Neuronal stem cell (in vitro differentiated cells): ENCODE measurements around the gene GJC3.

Experiments used
- DNase-seq: peaks from one replicate; pipeline ENCODE4 v3.0.0-alpha.2; 2013; ENCODE audit warnings: low spot score
- H2AFZ ChIP-seq: one replicate; pipeline ENCODE4 v1.6.1; 2013; ENCODE audit warnings: mild to moderate bottlenecking, low read length, inconsistent platforms
- H2AK5ac ChIP-seq: 2 replicates; pipeline ENCODE4 v1.6.1; 2013; ENCODE audit warnings: low read depth, mild to moderate bottlenecking, inconsistent platforms, low read length, moderate library complexity, mixed read lengths
- H2BK120ac ChIP-seq: 2 replicates; pipeline ENCODE4 v1.6.1; 2013; ENCODE audit warnings: low read depth, mild to moderate bottlenecking, inconsistent platforms, low read length, moderate library complexity, mixed read lengths
- H2BK12ac ChIP-seq: one replicate; pipeline ENCODE4 v1.6.1; 2013; ENCODE audit warnings: low read length, inconsistent platforms
- H2BK15ac ChIP-seq: 2 replicates; pipeline ENCODE4 v1.6.1; 2013; ENCODE audit warnings: mild to moderate bottlenecking, low read length, inconsistent platforms, mixed read lengths
- H2BK5ac ChIP-seq: one replicate; pipeline ENCODE4 v1.6.1; 2013; ENCODE audit warnings: inconsistent platforms, mild to moderate bottlenecking, low read length, moderate library complexity
- H3K14ac ChIP-seq: one replicate; pipeline ENCODE4 v1.6.1; 2013; ENCODE audit warnings: low read length, inconsistent platforms
- H3K18ac ChIP-seq: 2 replicates; pipeline ENCODE4 v1.6.1; 2013; ENCODE audit warnings: low read length, inconsistent platforms
- H3K23ac ChIP-seq: 2 replicates; pipeline ENCODE4 v1.6.1; 2013; ENCODE audit warnings: low read depth, mild to moderate bottlenecking, mixed read lengths, low read length, inconsistent platforms; ENCODE audit not compliant: poor library complexity
- H3K27ac ChIP-seq: replicated peaks from 3 replicates; pipeline ENCODE4 v1.5.1; 2013; ENCODE audit warnings: low read length, inconsistent platforms
- H3K27me3 ChIP-seq, 3 experiments: 2 replicates each; pipeline ENCODE4 v1.6.1; 2013; ENCODE audit warnings: low read length in 3 of 3, mild to moderate bottlenecking in 2 of 3, inconsistent platforms in 1 of 3, low read depth in 1 of 3, mixed read lengths in 1 of 3, moderate library complexity in 1 of 3; ENCODE audit not compliant: control insufficient read depth in 3 of 3, insufficient read depth in 3 of 3
- H3K36me3 ChIP-seq, 2 donors: replicated peaks in 1 of 2; 2 replicates each; pipeline ENCODE4 v1.6.1; 2013; ENCODE audit warnings: low read length in 2 of 2; ENCODE audit not compliant: control insufficient read depth in 2 of 2, insufficient read depth in 2 of 2
- H3K4ac ChIP-seq: 2 replicates; pipeline ENCODE4 v1.6.1; 2013; ENCODE audit warnings: inconsistent platforms, mild to moderate bottlenecking, low read length, moderate library complexity
- H3K4me1 ChIP-seq, 2 donors: 1 replicate in 1 of 2; 2 replicates in 1 of 2; pipeline ENCODE4 v1.6.1; 2013; ENCODE audit warnings: low read length in 2 of 2, low read depth in 1 of 2; ENCODE audit not compliant: control insufficient read depth in 2 of 2, insufficient read depth in 1 of 2
- H3K4me2 ChIP-seq: one replicate; pipeline ENCODE4 v1.6.1; 2013; ENCODE audit warnings: mild to moderate bottlenecking, low read length, inconsistent platforms; ENCODE audit not compliant: insufficient read depth, poor library complexity, severe bottlenecking
- H3K4me3 ChIP-seq, 2 donors: 2 replicates each; pipeline ENCODE4 v1.5.1; 2013; ENCODE audit warnings: low read length in 2 of 2, mild to moderate bottlenecking in 2 of 2, inconsistent platforms in 1 of 2, moderate library complexity in 1 of 2
- H3K79me1 ChIP-seq: one replicate; pipeline ENCODE4 v1.6.1; 2013; ENCODE audit warnings: low read depth, mild to moderate bottlenecking, inconsistent platforms, low read length, moderate library complexity
- H3K9ac ChIP-seq: one replicate; pipeline ENCODE4 v1.6.1; 2013; ENCODE audit warnings: mild to moderate bottlenecking, low read depth, low read length, inconsistent platforms; ENCODE audit not compliant: poor library complexity
- H3K9me3 ChIP-seq, 2 donors: replicated peaks in 1 of 2; 2 replicates each; pipeline versions ENCODE3 to v1.6.1; 2013; ENCODE audit warnings: low read length in 2 of 2, mild to moderate bottlenecking in 2 of 2, inconsistent platforms in 1 of 2, low read depth in 1 of 2, mixed read lengths in 1 of 2, moderate library complexity in 1 of 2; ENCODE audit not compliant: control insufficient read depth in 2 of 2, insufficient read depth in 1 of 2
- H4K8ac ChIP-seq: one replicate; pipeline ENCODE4 v1.6.1; 2013; ENCODE audit warnings: low read depth, mild to moderate bottlenecking, inconsistent platforms, low read length, moderate library complexity
- H4K91ac ChIP-seq: one replicate; pipeline ENCODE4 v1.6.1; 2013; ENCODE audit warnings: low read length, low read depth, mild to moderate bottlenecking, inconsistent platforms; ENCODE audit not compliant: poor library complexity
- WGBS, 2 donors: extraction: QIAGEN DNeasy Blood & Tissue Kit; methylation state at CpG; one replicate each; pipeline ENCODE4 v1.1.7; 2013; ENCODE audit warnings: missing lambda C conversion rate in 2 of 2, mixed read lengths in 1 of 2; ENCODE audit not compliant: insufficient read length in 2 of 2, insufficient replicate concordance in 1 of 2; ENCODE audit errors: extremely low coverage in 2 of 2; 5-methylcytosine and 5-hydroxymethylcytosine counted together

Gene GJC3

GRCh38 chr7:99918959-99919813 lies 10.2 kb downstream of the GJC3 start, which contains the start of gene TRIM4:
TRIM4 (minus strand) TSS chr7:99919530; CDS start chr7:99919401, 129 bp downstream.
- H2BK120ac ChIP-seq = no peak within 1 kb of the TSS
- no peak within 1 kb of the TSS for H4K8ac ChIP-seq
- no peaks in the 10 kb centered on the region for H3K36me3 ChIP-seq
- H3K4me1 ChIP-seq = no peaks in the 10 kb centered on the region
- peak within 1 kb of the TSS; percentile 53 for H3K18ac ChIP-seq
- peak; percentile 9 for DNase-seq
- no peak within 1 kb of the TSS for H2BK15ac ChIP-seq
- no peak within 1 kb of the TSS for H4K91ac ChIP-seq
- no CpG with 5 or more reads among the region's 81 CpGs for WGBS, 2 donors
- no peak within 1 kb of the TSS for H2BK5ac ChIP-seq
- peak within 1 kb of the TSS; percentile 92 for H3K23ac ChIP-seq
- peak within 1 kb of the TSS in 1 of 2 donors; percentile 82 for H3K4me3 ChIP-seq
- H2AFZ ChIP-seq = no peak within 1 kb of the TSS
- H3K4me2 ChIP-seq = no peak within 1 kb of the TSS
- peak within 1 kb of the TSS; percentile 33 for H3K9ac ChIP-seq
- H3K27me3 ChIP-seq = no peaks in the 10 kb centered on the region
- peak within 1 kb of the TSS; percentile 23 for H3K27ac ChIP-seq
- H3K14ac ChIP-seq = no peak within 1 kb of the TSS
- H3K9me3 ChIP-seq = peaks cover 3 to 5% of the 10 kb centered on the region in 2 donors
- H3K79me1 ChIP-seq = no peaks in the 10 kb centered on the region
- H3K4ac ChIP-seq = no peak within 1 kb of the TSS
- H2AK5ac ChIP-seq = peak within 1 kb of the TSS; percentile 38
- H2BK12ac ChIP-seq = no peak within 1 kb of the TSS

- H2BK5ac ChIP-seq = no peak overlapping the region
- H2AK5ac ChIP-seq = no peak overlapping the region
- no peak overlapping the region for H2BK15ac ChIP-seq
- H3K4ac ChIP-seq = no peak overlapping the region
- H4K8ac ChIP-seq = no peak overlapping the region
- H3K4me3 ChIP-seq = no peak overlapping the region
- H3K36me3 ChIP-seq = no peaks in the 10 kb centered on the region
- H3K9ac ChIP-seq = no peak overlapping the region
- H2BK120ac ChIP-seq = no peak overlapping the region
- no peak for DNase-seq
- H4K91ac ChIP-seq = no peak overlapping the region
- H3K18ac ChIP-seq = no peak overlapping the region
- H2BK12ac ChIP-seq = no peak overlapping the region
- H3K27me3 ChIP-seq = peaks cover 0 to 6% (median 0%) of the 10 kb centered on the region in 3 experiments
- H3K27ac ChIP-seq = no peak overlapping the region
- H3K4me1 ChIP-seq = no peaks in the 10 kb centered on the region
- H3K9me3 ChIP-seq = no peaks in the 10 kb centered on the region
- H3K4me2 ChIP-seq = no peak overlapping the region
- WGBS, 2 donors = no CpG with 5 or more reads among the region's 2 CpGs
- H2AFZ ChIP-seq = no peak overlapping the region
- no peaks in the 10 kb centered on the region for H3K79me1 ChIP-seq
- H3K23ac ChIP-seq = no peak overlapping the region
- no peak overlapping the region for H3K14ac ChIP-seq
Observed at GRCh38 chr7:99910976-99911375, 18.4 kb downstream of the GJC3 start.

GRCh38 chr7:99901581-99901980 lies 27.8 kb downstream of the GJC3 start:
- H3K27ac ChIP-seq = no peak overlapping the region
- H3K14ac ChIP-seq = no peak overlapping the region
- H3K9ac ChIP-seq = no peak overlapping the region
- no peak overlapping the region for H2BK120ac ChIP-seq
- H2BK15ac ChIP-seq = no peak overlapping the region
- H3K4me2 ChIP-seq = no peak overlapping the region
- no peak overlapping the region for H2AFZ ChIP-seq
- H3K36me3 ChIP-seq = no peaks in the 10 kb centered on the region
- no peak overlapping the region for H3K4ac ChIP-seq
- H3K4me3 ChIP-seq = no peak overlapping the region
- H3K23ac ChIP-seq = no peak overlapping the region
- no peak overlapping the region for H4K91ac ChIP-seq
- WGBS, 2 donors = no CpG with 5 or more reads among the region's 10 CpGs
- H2BK12ac ChIP-seq = no peak overlapping the region
- H3K9me3 ChIP-seq = peaks cover 0 to 2% of the 10 kb centered on the region in 2 donors
- no peak overlapping the region for H4K8ac ChIP-seq
- peaks cover 0 to 4% (median 0%) of the 10 kb centered on the region in 3 experiments for H3K27me3 ChIP-seq
- H3K4me1 ChIP-seq = no peaks in the 10 kb centered on the region
- H2BK5ac ChIP-seq = no peak overlapping the region
- DNase-seq = no peak
- H3K79me1 ChIP-seq = no peaks in the 10 kb centered on the region
- H2AK5ac ChIP-seq = no peak overlapping the region
- no peak overlapping the region for H3K18ac ChIP-seq

- H3K4me2 ChIP-seq = no peak overlapping the region
- no peak overlapping the region for H2BK15ac ChIP-seq
- H3K18ac ChIP-seq = no peak overlapping the region
- H3K27me3 ChIP-seq = peaks cover 0 to 4% (median 0%) of the 10 kb centered on the region in 3 experiments
- peaks cover 0 to 2% of the 10 kb centered on the region in 2 donors for H3K9me3 ChIP-seq
- no peak overlapping the region for H4K91ac ChIP-seq
- no peak overlapping the region for H2AFZ ChIP-seq
- H3K9ac ChIP-seq = no peak overlapping the region
- H3K79me1 ChIP-seq = no peaks in the 10 kb centered on the region
- no peak overlapping the region for H3K4ac ChIP-seq
- H4K8ac ChIP-seq = no peak overlapping the region
- DNase-seq = no peak
- no peak overlapping the region for H3K4me3 ChIP-seq
- H2BK5ac ChIP-seq = no peak overlapping the region
- H3K27ac ChIP-seq = no peak overlapping the region
- no peak overlapping the region for H3K14ac ChIP-seq
- H2AK5ac ChIP-seq = no peak overlapping the region
- no peaks in the 10 kb centered on the region for H3K36me3 ChIP-seq
- WGBS, 2 donors = no CpG with 5 or more reads among the region's 6 CpGs
- H2BK120ac ChIP-seq = no peak overlapping the region
- no peak overlapping the region for H2BK12ac ChIP-seq
- H3K4me1 ChIP-seq = no peaks in the 10 kb centered on the region
- H3K23ac ChIP-seq = no peak overlapping the region
Observed at GRCh38 chr7:99899830-99900519, 29.4 kb downstream of the GJC3 start.
